ENCODE results near the gene ZNF3.

ZNF3 gene

DNA sequence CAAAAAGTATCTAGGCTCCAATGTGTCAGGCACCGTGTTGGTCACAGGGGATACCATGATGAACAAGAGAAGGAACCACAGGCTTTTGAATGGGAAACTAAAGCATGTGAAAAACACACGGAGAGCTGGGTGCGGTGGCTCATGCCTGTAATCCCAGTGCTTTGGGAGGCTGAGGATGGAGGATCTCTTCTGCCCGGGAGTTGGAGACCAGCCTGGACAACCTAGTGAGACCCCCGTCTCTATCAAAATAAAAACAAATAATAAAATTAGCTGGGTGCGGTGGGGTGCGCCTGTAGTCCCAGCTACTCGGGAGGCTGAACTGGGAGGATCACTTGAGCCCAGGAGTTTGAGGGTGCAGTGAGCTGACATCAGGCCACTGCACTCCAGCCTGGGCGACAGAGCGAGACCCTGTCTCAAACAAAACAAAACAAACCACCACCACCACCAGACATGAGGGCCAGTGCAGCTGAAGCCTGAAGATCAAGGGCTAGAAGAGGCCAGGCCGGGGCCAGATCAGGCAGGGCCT, 6.6 kb upstream of the ZNF3 start:
- DNase-seq, result no peak

DNA sequence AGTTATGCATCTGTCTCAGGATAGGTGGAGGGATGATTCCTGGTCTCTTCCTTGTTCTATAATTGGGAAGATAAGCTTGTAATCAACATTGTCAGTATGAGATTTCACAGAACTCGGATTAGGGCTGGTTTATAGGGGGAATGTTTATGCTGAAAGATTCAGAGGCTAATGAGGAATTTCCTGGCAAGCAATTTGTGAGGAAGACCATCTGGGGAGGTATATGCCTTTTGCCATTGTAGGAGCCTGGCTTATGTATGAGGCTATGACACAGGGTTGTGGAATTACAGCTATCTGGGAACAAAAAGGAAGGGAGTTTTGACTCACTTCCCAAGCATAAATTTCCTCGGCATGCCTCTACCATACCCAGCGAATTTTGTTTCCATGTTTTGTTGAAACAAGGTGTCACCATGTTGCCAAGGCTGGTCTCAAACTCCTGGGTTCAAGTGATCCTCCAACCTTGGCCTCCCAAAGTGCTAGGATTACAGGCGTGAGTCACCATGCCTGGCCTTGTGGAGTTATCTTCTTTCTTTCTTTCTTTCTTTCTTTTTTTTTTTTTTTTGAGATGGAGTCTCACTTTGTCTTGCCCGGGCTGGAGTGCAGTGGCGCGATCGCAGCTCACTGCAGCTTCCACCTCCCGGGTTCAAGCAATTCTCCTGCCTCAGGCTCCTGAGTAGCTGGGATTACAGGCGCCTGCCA, 5.7 kb upstream of the ZNF3 start:
- no peak for DNase-seq

DNA sequence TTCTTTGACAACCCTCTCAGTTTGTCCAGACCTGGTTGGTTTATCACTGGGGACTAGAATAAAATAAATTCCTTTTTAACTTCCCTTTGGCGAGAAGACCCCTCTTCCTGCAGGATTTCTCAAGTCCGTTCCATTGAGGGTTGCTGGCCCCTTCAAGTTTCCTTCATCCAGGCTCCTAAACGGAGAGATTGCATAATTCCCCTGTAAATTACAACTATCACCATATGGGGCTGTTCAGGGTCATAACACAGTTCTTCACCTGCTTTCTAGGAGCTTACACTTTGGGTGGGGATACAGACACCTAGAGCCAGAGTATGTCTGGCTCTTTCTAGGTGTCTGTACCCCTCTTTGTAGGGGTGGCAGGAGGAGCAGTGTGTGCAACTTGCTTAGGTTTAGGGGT, 4.0 kb upstream of the ZNF3 start:
- no peak for DNase-seq

DNA sequence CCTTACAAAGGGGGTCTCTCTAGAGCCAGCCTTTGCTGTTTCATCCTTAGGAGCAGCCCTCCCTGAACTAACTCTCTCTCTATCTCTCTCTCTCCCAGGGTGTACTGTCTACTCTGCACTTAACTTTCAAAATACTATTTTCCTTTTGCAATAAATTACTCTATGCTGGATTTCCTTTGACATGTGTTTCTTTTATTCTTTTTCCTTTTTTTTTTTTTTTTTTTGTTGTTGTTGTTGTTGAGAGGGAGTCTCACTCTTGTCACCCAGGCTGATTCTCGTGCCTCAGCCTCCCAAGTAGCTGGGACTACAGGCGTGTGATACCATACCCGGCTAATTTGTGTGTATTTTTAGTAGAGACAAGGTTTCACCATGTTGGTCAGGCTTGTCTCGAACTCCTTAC, 1.5 kb upstream of the ZNF3 start:
- no peak for DNase-seq

DNA sequence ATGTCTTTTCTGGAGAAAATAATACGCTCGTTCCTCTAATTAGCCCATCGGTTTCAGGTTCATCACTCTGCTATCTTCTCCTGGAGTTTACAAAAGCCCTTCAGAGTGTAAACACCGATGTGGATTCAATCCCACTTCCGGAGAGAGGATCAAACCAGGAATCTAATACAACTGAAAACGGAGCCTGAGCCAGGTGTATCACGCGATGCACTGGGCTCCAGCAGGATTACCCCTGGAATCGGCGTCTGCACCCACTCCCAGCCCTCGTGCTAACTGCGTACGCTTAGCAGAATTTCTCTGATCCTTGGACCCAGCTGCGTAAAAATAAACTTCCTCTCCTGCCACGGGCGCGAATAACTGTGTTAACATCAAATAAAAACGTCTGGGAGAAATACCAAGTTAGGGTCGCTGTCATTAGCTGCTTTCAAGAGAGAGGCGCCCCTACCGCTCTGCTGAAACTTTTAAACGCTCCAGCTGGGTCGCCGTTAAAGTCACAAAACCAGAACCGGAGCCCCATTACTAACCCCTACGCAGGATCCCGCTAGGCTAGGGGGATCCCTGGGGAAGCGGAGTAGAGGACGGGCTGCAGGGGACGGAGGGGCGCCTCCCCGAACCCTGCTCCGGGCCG, 502 bp downstream of the ZNF3 start:
- DNase-seq, result peak; percentile 35

DNA sequence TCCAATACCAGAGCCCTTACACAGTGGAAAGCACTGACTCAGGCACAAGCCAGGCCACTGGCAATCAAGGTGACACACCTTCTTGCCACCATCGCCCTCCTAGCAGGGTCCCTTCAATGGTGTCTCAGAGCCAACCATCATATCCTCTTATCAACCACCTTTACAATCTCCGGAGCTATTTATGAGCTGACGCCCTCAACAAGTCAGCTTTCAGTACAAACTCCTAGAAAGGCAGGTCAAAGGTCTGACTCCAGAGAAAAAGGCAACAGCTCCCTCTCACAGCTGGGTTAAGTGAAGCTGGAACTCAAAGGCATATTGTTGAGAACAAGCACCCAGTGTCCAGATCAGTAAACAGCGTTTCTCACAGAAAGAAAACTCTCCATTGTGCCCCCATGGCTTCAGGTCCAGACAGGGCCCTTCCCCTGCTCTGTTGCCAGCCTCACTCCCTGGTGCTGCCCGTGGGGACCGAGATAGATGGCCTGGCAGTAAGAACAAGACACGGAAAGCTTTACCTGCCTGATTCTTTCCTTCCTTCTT, 2.4 kb downstream of the ZNF3 start:
- no peak for DNase-seq

DNA sequence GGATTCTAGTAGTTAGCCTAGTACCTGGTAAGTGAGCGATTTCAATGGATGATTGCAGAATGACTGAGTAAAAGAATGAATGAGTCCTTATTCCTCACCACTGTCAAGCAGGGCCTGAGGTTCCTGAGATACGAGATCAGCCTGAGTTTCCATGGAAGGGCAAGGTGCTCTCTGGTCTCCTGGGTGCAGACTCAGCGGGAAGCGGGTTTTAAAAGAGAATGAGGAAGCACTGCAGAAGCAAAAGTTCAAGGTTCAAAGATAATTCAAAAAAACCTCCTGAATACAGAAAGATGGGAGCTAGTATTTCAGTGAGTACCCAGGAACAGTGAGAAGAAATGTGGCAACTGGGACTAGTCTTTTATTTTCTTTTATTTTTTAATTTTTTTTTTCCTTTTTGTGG, 4.3 kb downstream of the ZNF3 start:
- no peak for DNase-seq

DNA sequence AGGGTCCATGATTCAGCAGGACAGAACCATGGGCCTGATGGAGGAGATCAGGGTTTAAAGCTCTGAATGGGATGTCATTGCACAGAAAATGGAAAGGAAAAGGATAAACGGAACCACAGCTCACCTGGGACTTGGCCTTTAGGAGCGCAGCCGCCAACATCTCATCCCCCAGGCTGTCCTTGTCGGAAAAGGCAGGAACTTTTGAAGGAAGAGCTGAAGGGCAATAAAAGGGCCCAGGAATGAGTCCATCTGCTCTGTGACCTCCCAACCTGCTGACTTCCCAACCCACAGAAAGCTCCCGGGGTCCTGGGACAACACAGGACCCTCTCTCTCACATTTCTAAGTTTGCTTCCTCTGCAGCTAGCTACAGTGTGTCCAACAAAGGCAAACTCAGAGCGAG, 6.1 kb downstream of the ZNF3 start:
- no peak for DNase-seq

DNA sequence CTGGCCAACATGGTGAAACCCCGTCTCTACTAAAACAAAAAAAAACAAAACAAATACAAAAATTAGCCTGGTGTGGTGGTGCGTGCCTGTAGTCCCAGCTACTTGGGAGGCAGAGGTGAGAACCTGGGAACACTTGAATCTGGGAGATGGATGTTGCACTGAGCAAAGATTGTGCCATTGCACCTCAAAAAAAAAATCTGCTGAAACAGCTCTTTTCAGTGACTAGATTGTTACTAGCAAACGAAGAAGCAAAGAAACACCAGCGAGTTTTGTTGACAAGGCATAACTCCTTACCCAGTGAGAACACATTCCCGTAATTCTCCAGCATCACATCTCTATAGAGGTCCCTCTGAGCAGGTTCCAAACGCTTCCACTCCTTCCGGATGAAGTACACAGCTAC, 6.7 kb downstream of the ZNF3 start:
- no peak for DNase-seq

DNA sequence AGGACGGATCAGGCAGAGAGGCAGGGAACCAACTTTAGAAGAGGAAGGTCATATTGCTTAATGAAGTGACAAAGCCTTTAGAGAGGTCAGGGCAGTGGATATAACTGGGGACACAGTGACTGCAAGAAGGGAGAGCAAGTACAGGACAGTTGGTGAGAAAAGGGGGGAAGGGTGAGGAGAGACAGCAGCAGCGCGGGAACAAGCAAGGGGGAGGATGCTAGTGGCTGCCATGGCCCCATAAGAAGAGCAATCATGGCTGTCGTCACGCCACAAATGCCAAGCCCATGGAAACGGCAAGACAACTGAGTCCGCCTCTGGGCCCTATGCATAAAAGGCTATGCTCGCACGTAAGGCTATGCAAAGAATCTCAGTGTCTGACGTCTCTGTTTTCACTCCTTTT, 9.1 kb downstream of the ZNF3 start:
- no peak for DNase-seq

DNA sequence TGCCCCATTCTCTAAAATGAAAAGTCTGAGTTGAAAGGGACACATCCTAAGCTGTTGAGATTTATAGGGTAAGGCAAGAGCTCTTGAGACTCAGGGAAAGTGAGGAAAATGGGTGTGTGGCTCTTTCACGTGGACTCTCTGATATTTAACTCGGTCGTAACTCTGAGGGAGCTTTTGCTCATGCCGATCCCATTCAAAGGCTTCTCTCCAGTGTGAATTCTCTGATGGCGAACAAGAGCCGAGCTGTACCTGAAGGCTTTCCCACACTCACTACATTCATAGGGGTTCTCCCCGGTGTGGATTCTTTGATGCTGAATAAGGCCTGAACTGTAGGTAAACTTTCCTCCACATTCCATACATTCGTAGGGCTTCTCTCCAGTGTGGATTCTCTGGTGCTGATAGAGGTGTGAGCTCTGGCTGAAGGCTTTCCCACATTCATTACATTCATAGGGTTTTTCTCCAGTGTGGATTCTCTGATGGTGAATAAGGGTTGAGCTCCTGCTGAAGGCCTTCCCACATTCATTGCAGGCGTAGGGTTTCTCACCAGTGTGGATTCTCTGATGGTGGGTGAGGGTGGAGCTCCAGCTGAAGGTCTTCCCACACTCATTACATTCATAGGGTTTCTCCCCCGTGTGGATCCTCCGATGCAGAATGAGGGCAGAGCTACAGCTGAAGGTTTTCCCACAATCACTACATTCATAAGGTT, 10.4 kb downstream of the ZNF3 start:
- no peak for DNase-seq

DNA sequence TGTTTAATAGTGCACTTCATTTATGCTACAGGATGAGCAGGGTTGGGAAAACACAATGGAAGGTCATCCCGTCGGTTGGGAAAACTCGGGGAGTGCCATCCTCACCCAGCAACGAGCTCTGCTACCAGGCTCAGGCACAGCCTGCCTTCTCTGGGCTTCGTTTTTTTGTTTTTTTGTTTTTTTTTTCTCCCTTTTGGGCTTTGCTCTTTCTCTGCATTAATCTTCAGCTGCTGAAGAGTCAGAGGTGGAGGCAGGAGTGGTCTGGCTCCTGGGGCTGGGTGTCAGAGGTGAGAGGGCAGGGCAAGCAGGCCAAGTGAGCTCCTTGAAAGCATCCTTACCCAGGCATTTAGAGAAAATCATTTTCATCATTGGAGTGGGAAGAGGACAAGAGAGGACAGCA, 11.5 kb downstream of the ZNF3 start:
- DNase-seq, result no peak

DNA sequence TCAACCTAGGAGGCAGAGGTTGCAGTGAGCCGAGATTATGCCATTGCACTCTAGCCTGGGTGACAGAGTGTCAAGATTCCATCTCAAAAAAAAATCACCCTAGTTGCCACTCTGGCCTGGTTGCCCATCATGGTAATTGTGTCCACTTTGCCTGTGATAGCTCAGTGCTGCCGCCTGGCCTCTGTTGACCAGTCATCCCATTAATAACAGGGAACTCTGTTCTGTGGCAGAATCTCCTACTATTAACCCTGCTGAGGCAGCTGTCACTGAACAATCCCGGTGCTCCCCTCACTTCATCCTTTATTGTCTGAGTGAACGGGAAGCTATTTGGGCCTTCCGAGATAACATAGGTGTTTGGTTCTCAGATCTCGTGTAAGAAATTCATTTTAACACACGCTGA, 14.6 kb downstream of the ZNF3 start:
- no peak for DNase-seq

DNA sequence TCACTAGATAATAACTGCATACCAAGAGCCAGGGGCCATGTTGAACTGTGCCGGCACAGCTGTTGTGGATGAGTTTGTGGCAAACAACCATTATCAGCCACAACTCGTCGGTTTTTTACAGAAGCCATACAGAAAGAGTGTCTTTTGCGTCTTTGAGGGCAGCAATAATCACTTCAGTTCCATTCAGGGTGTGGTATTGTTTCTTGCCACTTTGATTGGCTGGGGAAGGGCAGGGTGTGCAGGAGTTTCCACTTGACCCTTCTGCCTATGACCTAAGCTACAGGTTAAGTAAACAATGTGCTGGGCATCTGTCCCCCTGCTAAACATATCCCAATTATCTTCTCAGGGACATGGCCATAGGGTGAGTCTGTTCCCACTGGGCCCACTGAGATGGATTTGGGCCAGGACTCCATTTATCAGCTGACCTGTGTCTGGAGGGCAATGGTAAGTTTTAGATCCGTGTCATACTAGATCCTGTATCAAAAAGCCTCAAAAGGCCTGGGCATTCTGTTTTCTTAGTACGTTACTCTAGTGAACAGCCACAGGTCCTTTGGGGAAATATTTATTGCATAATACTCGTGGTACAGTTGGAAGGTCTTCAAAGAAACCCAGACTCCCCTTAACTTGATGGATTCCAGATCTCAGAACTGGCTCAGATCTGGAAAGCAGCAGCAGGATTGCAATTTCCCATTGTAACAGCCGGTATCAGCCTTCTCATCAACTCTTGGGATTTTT, 15.9 kb downstream of the ZNF3 start:
- DNase-seq, result no peak

DNA sequence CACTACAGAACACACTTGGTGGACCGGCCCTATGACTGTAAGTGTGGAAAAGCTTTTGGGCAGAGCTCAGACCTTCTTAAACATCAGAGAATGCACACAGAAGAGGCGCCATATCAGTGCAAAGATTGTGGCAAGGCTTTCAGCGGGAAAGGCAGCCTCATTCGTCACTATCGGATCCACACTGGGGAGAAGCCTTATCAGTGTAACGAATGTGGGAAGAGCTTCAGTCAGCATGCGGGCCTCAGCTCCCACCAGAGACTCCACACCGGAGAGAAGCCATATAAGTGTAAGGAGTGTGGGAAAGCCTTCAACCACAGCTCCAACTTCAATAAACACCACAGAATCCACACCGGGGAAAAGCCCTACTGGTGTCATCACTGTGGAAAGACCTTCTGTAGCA, 17.4 kb downstream of the ZNF3 start:
- no peak for DNase-seq

DNA sequence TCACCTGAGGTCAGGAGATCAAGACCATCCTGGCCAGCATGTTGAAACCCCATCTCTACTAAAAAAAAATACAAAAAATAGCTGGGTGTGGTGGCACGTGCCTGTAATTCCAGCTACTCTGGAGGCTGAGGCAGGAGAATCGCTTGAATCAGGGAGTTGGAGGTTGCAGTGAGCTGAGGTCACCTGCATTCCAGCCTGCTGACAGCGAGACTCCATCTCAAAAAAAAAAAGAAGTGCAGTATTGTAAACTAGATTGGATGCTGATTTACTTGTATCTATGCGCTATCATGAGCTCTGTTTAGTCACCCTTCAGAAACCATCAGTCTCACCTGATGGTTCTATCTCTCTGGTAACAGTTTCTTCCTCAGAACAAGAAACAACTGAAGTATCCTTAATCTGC, 18.1 kb downstream of the ZNF3 start:
- DNase-seq, result no peak

DNA sequence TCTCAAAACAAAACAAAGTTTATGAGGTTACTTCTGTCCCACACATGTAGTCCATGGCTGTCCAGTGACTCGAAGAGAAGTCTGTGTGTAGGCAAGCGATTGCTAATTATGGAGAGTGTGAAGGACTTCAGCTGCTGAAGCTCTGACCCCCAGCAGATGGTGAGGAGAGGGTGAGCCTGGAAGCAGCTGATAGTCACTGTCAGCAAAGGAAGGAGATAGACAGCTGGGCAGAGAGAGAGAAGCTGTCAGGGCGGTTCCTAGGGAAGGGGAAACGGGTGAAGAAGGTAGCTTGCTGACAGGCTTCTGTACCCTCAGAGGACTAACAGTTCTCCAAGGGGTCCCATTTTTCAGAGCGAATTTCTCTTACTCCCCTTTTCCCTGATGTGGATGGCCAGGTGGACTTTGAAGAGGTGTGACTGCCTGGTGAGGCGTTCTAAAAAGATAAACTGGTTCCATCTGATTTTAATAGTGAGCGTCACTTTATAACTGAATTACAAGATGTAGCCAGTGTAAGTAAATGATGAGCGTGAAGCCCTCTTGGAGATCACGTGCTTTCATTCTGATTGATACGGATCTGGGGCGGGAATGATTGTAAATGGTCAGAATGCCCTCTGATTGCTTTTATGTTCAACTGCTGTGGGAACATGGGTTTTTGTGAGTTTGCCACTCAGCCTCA, 19.9 kb downstream of the ZNF3 start:
- DNase-seq, result no peak

DNA sequence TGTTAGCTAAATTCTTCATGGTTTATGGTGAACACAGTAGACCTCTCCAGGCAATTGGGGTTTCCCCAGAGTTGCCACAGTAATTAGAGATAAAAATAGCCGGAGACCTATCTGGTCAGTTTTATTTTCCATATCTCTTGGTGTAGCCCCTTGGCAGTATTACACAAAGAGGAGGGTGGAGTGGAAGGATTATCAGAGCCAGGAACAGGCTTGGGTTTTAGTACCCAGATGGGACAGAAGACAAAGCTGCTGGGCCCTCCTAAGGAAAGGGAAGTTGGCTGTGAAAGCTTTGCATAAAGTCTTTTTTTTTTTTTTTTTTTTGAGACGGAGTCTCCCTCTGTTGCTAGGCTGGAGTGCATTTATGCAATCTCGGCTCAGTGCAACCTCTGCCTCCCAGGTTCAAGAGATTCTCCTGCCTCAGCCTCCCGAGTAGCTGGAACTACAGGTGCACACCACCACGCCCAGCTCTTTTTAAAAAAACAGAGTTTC, 22.2 kb downstream of the ZNF3 start:
- DNase-seq, result no peak

DNA sequence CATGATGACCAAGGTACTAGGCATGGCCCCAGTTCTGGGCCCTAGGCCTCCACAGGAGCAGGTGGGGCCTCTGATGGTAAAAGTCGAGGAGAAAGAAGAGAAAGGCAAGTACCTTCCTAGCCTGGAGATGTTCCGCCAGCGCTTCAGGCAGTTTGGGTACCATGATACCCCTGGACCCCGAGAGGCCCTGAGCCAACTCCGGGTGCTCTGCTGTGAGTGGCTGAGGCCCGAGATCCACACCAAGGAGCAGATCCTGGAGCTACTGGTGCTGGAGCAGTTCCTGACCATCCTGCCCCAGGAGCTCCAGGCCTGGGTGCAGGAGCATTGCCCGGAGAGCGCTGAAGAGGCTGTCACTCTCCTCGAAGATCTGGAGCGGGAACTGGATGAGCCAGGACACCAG, 24.5 kb downstream of the ZNF3 start:
- no peak for DNase-seq

DNA sequence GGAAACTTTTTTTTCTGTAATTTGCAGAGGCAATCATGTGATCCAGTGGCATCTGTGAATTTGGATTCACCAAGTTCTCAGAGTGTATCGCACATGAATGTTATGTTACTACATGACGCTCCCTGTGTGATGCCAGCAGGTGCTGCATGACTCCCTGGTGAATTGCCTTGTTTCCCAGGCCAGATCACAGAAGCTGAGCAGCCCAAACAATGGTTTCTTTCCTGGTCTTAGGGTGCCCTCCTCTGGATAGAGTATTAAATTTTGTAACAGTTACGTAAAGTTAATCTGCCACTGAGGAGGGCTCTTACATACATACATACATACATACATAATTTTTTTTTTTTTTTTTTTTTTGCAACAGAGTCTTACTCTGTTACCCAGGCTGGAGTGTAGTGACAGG, 28.3 kb downstream of the ZNF3 start:
- peak; percentile 76 for DNase-seq

DNA sequence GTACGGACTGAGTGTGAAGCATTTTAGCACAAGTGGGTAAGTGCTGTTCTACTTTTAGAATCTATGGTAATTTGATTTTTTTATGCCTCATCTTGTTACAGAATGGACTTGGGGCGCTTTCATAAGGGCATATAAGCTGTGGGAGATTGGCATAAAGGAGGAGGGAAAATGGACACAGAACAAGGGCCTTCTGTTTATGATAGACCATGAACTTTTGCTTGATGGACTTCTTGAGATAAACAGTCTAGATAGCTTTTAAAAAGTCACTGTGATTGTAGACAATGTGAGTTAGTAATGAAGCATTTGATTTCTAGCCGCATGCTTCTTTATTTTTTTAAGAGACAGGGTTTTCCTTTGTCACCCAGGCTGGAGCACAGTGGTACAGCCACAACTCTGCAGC, 29.9 kb downstream of the ZNF3 start:
- DNase-seq, result no peak

All from NCI-H1092 (cell line).